Erythroblast (primary cell): Measurements from ENCODE around the gene SH2D3C.

Source experiments
- GATA1 ChIP-seq: IDR thresholded peaks from 2 replicates; pipeline ENCODE4 v1.6.1; 2011; ENCODE audit warnings: low read depth, mild to moderate bottlenecking, control low read depth, low read length, moderate library complexity
- POLR2A ChIP-seq: IDR thresholded peaks from 2 replicates; pipeline ENCODE4 v1.6.1; 2011; ENCODE audit warnings: mild to moderate bottlenecking, low read length

DNA sequence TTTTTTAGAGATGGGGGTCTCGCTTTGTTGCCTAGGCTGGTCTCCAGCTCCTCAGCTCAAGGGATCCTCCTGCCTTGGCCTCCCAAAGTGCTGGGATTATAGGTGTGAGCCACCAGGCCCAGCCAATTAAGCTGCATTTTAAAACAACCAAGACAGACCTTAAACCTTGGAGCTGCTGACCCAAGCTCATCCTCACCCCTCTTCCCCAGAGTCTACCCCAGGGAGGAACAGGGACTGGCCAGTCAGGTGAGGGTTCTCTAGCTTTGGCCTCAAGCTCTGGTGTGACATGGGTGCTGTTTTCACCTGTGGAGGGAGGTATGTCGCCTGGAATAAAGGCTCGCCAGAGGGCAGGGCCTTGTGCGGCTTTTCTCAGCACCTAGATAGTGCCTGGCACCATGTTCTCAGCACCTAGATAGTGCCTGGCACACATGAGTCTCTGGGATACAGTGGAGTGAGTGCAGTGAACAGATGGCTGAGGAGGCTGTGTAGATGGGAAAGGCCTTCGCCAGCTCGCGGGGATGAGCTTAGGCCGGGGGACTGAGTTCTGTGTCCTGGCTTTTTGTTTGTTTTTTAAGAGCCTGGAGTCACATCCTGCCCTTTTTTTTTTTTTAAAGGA, 14.7 kb upstream of the SH2D3C start:
- no peak for TF ChIP-seq POLR2A
- no peak for TF ChIP-seq GATA1
